ENCODE measurements around the gene JPH2. TPM values are rescaled to one million over a fixed set of nuclear protein-coding genes. Genes with fewer than 3 reads are reported as not detected.
"Not testable (repeated sequence)": the region's sequence is repeated elsewhere in the genome, so short reads cannot be mapped to it uniquely, and the experiment has no call there.

Gene JPH2
- total RNA-seq, 1 donor from 2014 or later: 2.9 TPM

DNA sequence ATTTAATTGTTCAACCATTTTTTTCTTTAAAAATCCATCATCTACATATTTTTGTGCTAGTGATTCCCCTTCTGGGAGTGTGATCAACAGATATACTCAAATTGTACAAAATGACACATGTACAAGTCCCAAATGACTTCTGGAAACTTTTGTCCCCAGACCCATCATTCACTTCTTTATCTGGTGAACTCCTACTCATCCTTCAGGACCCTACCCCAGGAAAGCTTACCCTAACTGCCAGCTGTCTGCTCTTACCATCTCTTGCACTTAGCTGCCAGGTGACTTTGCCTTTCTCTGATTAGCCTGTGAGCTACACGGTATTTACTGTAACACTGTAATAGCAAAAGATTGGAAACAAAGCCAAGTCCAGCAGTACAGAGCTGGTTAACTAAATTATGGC, 55.3 kb downstream of the JPH2 start:
- no peak overlapping the region for H3K4me3 ChIP-seq (ENCODE audit: low read depth, low read length)
- no peak for DNase-seq (ENCODE audit: low read depth)
- TF ChIP-seq, protein P1, sequence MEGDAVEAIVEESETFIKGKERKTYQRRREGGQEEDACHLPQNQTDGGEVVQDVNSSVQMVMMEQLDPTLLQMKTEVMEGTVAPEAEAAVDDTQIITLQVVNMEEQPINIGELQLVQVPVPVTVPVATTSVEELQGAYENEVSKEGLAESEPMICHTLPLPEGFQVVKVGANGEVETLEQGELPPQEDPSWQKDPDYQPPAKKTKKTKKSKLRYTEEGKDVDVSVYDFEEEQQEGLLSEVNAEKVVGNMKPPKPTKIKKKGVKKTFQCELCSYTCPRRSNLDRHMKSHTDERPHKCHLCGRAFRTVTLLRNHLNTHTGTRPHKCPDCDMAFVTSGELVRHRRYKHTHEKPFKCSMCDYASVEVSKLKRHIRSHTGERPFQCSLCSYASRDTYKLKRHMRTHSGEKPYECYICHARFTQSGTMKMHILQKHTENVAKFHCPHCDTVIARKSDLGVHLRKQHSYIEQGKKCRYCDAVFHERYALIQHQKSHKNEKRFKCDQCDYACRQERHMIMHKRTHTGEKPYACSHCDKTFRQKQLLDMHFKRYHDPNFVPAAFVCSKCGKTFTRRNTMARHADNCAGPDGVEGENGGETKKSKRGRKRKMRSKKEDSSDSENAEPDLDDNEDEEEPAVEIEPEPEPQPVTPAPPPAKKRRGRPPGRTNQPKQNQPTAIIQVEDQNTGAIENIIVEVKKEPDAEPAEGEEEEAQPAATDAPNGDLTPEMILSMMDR (conservative IDR thresholded peaks at IDR 0.05; ENCODE audit: low read depth, low read length): no peak

DNA sequence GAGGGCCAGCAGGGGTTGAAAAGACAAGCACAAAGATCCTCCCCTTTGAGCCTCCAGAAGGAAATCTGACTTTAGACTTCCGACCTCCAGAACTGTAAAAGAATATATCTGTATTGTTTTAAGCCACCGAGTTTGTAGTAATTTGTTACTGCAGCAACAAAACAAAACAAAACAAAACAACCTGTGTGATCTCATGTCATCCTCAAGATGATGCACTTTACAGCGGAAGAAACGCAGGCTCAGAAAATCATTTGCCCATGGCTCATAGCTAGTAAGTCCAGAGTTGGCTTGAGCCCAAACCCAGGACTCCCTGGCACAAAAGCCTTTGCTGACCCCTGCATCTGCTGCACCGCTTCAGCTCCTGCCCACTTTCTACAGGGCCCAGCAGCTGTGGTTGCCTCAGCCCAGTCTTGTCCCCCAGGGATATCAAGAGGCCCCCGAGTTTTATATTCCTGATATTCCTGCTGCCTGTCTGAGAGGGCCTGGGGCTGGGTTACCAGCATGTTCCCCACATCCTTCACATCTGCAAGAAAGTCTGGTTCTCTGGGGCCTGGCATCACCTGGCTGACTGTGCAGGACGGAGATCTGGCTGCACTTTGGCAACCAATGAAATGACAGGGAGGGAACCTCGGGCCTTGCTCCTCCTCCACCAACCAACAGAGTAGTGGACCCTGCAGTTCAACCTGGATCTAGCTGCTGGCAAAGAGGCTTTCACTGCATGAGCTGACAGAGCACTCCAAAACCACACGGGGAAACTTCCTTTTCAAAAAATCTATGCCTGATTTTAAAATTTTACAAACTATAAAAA, 56.9 kb downstream of the JPH2 start:
- DNase-seq (ENCODE audit: low read depth): no peak
- H3K4me3 ChIP-seq (ENCODE audit: low read depth, low read length): no peak overlapping the region
- TF ChIP-seq, protein P1 (conservative IDR thresholded peaks at IDR 0.05; ENCODE audit: low read depth, low read length): no peak

DNA sequence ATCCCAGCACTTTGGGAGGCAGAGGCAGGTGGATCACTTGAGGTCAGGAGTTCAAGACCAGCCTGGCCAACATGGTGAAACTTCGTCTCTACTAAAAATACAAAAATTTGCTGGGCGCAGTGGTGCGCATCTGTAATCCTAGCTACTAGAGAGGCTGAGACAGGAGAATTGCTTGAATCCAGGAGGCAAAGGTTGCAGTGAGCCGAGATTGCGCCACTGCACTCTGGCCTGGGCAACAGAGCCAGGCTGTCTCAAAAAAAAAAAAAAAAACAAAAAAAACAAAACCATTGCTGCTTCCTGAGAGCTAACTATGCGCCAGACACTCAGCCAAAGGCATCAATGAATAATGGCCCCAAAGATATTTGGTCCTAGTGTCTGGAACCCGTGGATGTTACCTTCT, 57.7 kb downstream of the JPH2 start:
- not testable (repeated sequence) for H3K4me3 ChIP-seq (ENCODE audit: low read depth, low read length); DNase-seq (ENCODE audit: low read depth)

DNA sequence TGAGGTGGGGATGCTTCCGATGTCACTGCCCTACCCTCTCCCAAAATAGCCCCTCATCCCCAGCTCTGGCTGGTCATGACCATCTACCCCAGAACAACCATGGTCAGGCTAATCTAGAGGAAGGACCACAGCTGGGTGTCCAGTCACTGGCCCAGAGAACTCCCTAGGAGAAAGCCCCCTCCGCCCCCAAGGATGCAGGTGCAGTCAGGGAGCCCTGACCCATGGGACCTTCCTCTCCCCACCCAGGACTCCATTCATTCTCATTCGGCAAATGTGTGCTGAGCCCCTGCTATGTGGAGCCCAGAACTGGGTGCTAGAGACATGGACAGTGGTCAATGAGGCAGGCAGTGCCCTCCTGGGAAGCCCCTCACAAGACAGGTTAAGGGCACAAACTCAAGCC, 60.5 kb downstream of the JPH2 start:
- TF ChIP-seq, protein P1 (conservative IDR thresholded peaks at IDR 0.05; ENCODE audit: low read depth, low read length): no peak
- H3K4me3 ChIP-seq (ENCODE audit: low read depth, low read length): no peak overlapping the region
- DNase-seq (ENCODE audit: low read depth): no peak

DNA sequence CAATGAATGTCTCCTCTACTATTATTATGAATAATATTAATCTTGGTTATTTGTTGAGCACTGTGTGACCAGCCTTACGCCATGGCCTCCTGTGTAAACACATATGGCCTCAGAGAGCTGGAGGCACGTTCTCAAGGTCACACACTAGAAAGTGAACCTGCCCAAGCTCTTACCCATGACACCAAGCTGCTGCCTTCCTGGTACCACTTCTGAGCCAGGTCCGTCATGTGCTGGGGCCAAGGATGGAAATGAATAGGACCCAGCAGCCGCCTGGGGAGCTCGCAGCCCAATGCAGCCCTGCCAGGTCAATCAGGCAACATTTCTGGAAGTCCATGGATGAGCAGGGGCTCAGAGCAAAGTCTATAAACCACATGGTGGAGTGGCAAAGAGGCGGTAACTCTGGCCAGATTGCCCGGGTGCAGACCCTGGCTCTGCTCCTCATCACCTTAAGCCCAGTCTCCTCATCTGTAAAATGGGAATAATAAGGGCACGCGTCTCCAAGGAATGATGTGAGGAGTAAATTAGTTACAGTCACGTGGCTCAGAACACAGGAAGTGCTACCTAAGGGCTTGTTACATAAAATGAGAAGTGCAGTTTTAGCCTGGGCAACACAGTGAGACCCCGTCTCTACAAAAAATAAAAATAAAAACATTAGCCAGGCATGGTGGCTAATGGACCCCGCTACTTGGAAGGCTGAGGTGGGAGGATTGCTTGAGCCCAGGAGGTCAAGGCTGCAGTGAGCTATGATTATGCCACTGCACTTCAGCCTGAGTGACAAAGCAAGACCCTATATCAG, 61.5 kb downstream of the JPH2 start:
- no peak for DNase-seq (ENCODE audit: low read depth)
- TF ChIP-seq, protein P1 (conservative IDR thresholded peaks at IDR 0.05; ENCODE audit: low read depth, low read length): no peak
- H3K4me3 ChIP-seq (ENCODE audit: low read depth, low read length): no peak overlapping the region

DNA sequence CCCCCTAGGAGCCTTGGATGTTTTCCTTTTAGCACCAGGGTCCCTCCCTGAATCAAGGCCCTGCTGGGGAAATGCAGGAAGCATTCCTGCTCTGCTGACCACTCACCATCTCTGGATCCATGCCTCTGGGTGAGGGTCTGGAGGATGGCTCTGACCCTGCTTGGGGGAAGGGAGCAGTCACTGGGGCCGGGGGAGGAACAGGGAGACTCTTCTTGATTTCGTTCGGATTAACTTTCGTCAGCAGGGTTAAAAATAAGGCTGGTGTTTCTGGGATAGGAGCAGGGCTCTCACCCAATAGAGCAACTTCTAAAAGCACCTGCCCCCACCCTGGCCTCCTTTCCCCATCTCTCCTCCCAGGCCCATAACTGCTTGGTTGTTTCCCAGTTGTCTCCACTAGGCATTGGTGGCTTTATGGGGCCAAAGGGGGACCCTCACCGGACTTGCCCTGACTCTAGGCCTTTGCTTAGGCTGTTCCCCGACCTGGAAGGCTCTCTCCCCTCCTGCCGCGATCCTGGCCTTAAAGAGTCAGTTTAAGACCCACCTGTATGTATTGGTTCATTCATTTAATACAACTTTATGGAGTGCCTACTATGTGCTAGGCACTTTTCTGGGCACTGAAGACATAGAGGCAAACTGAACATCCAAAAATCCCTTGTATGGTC, 63.0 kb downstream of the JPH2 start:
- no peak for DNase-seq (ENCODE audit: low read depth)
- no peak overlapping the region for H3K4me3 ChIP-seq (ENCODE audit: low read depth, low read length)
- TF ChIP-seq, protein P1 (conservative IDR thresholded peaks at IDR 0.05; ENCODE audit: low read depth, low read length): no peak

DNA sequence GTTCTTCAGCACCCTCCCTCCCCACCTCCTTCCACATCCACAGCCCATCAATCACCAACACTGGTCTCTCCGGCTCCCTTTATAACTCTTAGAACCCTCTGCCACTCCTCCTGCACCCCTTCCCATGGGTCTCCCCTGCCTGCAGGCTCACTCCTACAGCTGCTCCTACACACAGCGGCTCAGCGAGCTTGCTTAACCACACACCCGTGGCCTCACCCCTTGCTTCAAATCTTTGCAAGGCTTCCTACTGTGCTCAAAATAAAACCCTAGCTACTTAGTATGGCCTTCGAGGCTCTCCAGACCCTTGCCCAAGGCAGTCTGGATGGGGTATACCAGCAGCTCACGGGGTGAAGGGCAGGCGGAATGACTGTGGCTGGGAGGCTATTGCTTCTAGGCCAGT, 63.7 kb downstream of the JPH2 start:
- no peak overlapping the region for H3K4me3 ChIP-seq (ENCODE audit: low read depth, low read length)
- TF ChIP-seq, protein P1 (conservative IDR thresholded peaks at IDR 0.05; ENCODE audit: low read depth, low read length): no peak
- no peak for DNase-seq (ENCODE audit: low read depth)
